ENCODE measurements around the gene SARNP. TPM values are rescaled to one million over a fixed set of nuclear protein-coding genes. Genes with fewer than 3 reads are reported as not detected.

The SARNP gene
- total RNA-seq, 1 donor from 2014 or later, result 33.1 TPM

- H3K4me1 ChIP-seq, result peaks cover 19% of the 10 kb centered on the region
- H3K4me3 ChIP-seq, result no peak overlapping the region
- no peak for TF ChIP-seq POLR2A (IDR thresholded peaks at IDR 0.05)
- TF ChIP-seq POLR2AphosphoS5 (IDR thresholded peaks at IDR 0.05; ENCODE audit: insufficient read depth in 1 of 2, low read depth in 1 of 2), result no peak
- DNase-seq (ENCODE audit: extremely low spot score in 2 of 2), result no peak
- intact Hi-C loops (cut with DNase I), result loop anchor here (2.0 kb wide), 1 partner anchor 205 kb away; no protein-coding TSS in a partner anchor
- no peaks in the 10 kb centered on the region for H3K36me3 ChIP-seq
- H3K27ac ChIP-seq, result no peak overlapping the region
- no peaks in the 10 kb centered on the region for H3K9me3 ChIP-seq
- no peaks in the 10 kb centered on the region for H3K27me3 ChIP-seq
Observed at GRCh38 chr12:55736076-55736475, 81.4 kb downstream of the SARNP start.

GRCh38 chr12:55734595-55734994 lies 82.9 kb downstream of the SARNP start:
- Histone ChIP-seq H3K4me3 (no peak overlapping the region), H3K9me3 (no peaks in the 10 kb centered on the region), H3K27ac (no peak overlapping the region), H3K4me1 (peaks cover 33% of the 10 kb centered on the region), H3K27me3 (no peaks in the 10 kb centered on the region), H3K36me3 (no peaks in the 10 kb centered on the region)
- intact Hi-C loops (cut with DNase I), result no loop called here
- TF ChIP-seq, protein P1, sequence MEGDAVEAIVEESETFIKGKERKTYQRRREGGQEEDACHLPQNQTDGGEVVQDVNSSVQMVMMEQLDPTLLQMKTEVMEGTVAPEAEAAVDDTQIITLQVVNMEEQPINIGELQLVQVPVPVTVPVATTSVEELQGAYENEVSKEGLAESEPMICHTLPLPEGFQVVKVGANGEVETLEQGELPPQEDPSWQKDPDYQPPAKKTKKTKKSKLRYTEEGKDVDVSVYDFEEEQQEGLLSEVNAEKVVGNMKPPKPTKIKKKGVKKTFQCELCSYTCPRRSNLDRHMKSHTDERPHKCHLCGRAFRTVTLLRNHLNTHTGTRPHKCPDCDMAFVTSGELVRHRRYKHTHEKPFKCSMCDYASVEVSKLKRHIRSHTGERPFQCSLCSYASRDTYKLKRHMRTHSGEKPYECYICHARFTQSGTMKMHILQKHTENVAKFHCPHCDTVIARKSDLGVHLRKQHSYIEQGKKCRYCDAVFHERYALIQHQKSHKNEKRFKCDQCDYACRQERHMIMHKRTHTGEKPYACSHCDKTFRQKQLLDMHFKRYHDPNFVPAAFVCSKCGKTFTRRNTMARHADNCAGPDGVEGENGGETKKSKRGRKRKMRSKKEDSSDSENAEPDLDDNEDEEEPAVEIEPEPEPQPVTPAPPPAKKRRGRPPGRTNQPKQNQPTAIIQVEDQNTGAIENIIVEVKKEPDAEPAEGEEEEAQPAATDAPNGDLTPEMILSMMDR (IDR thresholded peaks at IDR 0.05), result no peak
- TF ChIP-seq POLR2A (IDR thresholded peaks at IDR 0.05) (no peak), POLR2AphosphoS5 (IDR thresholded peaks at IDR 0.05; ENCODE audit: insufficient read depth in 1 of 2, low read depth in 1 of 2) (no peak)
- no peak for DNase-seq (ENCODE audit: extremely low spot score in 2 of 2)

DNA sequence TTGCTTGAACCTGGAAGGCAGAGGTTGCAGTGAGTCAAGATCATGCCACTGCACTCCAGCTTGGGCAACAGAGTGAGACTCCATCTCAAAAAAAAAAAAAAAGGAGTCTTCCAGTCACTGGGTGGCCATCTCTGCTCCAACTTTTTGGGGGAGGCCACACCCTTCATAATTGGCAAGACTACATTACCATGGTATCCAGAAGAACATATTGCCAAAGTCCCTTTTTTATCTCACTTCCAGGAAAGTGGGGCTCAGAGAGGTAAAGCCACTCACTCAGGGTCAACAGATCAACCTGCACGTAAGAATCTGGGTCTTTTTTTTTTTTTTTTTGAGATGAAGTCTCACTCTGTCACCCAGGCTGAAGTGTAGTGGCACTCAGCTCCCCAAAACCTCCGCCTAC lies 83.7 kb downstream of the SARNP start:
- peaks cover 33% of the 10 kb centered on the region for H3K4me1 ChIP-seq

DNA sequence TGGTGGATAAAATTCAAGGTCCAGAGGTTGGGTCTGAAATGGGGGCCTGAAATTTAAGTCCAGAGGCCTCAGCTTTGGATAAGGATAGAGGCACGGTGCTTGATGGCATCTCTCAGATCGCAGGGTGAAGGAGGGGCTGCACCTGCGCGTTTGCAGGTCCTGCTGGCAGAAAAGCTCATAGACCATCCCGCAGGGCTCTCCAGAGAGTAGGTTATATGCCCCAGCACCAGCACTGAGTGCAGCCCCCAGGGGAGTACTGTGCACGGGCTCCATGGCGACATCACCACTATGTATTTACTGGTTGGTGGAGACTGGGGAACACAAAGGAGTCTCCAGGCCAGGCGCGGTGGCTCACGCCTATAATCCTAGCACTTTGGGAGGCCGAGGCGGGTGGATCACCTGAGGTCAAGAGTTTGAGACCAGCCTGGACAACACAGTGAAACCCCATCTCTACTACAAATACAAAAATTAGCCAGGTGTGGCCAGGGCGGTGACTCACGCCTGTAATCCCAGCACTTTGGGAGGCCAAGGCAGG lies 84.4 kb downstream of the SARNP start:
- Histone ChIP-seq H3K27me3 (no peaks in the 10 kb centered on the region), H3K4me3 (no peak overlapping the region), H3K4me1 (peaks cover 30% of the 10 kb centered on the region), H3K36me3 (no peaks in the 10 kb centered on the region), H3K27ac (no peak overlapping the region), H3K9me3 (no peaks in the 10 kb centered on the region)
- intact Hi-C loops (cut with DNase I), result no loop called here
- TF ChIP-seq POLR2AphosphoS5 (IDR thresholded peaks at IDR 0.05; ENCODE audit: insufficient read depth in 1 of 2, low read depth in 1 of 2) (no peak), POLR2A (IDR thresholded peaks at IDR 0.05) (no peak)
- TF ChIP-seq, protein P1 (IDR thresholded peaks at IDR 0.05), result no peak
- DNase-seq (ENCODE audit: extremely low spot score in 2 of 2), result no peak

More for the DNA sequence above, 83.7 kb downstream of the SARNP start:
- H3K36me3 ChIP-seq, result no peaks in the 10 kb centered on the region
- no peak overlapping the region for H3K4me3 ChIP-seq
- H3K9me3 ChIP-seq, result no peaks in the 10 kb centered on the region
- intact Hi-C loops (cut with DNase I), result no loop called here
- DNase-seq (ENCODE audit: extremely low spot score in 2 of 2), result no peak
- H3K27me3 ChIP-seq, result no peaks in the 10 kb centered on the region
- no peak overlapping the region for H3K27ac ChIP-seq
- TF ChIP-seq, protein P1 (IDR thresholded peaks at IDR 0.05), result no peak
- TF ChIP-seq POLR2AphosphoS5 (IDR thresholded peaks at IDR 0.05; ENCODE audit: insufficient read depth in 1 of 2, low read depth in 1 of 2) (no peak), POLR2A (IDR thresholded peaks at IDR 0.05) (no peak)

GRCh38 chr12:55732288-55732687 lies 85.2 kb downstream of the SARNP start:
- no peaks in the 10 kb centered on the region for H3K27me3 ChIP-seq
- intact Hi-C loops (cut with DNase I), result no loop called here
- H3K4me3 ChIP-seq, result no peak overlapping the region
- DNase-seq (ENCODE audit: extremely low spot score in 2 of 2), result no peak
- peaks cover 30% of the 10 kb centered on the region for H3K4me1 ChIP-seq
- no peak for TF ChIP-seq POLR2A (IDR thresholded peaks at IDR 0.05)
- TF ChIP-seq POLR2AphosphoS5 (IDR thresholded peaks at IDR 0.05; ENCODE audit: insufficient read depth in 1 of 2, low read depth in 1 of 2), result no peak
- TF ChIP-seq, protein P1 (IDR thresholded peaks at IDR 0.05), result no peak
- no peak overlapping the region for H3K27ac ChIP-seq
- no peaks in the 10 kb centered on the region for H3K9me3 ChIP-seq
- no peaks in the 10 kb centered on the region for H3K36me3 ChIP-seq
